ENCODE measurements around the gene POLR1E.

POLR1E gene

DNA sequence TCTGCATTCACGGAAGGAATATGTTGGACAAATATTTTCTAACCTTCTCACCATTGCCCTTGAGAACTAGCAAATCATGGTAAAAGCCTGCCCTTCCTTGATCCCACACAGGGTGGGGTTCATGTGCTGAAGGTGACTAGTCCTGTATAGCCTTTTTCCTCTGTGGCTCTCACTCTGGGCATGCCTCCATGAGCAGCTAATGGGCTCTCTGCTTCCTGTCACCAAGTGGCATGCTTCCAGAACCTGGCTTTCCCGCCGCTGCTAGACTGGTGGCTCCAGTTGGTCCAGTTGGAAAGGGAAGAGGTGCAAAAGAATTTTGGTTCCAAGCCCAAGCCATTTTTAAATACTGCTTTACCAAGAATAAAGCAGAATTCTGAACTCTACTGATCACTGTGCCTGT, 54.9 kb downstream of the POLR1E start:
- DNase-seq = no peak

DNA sequence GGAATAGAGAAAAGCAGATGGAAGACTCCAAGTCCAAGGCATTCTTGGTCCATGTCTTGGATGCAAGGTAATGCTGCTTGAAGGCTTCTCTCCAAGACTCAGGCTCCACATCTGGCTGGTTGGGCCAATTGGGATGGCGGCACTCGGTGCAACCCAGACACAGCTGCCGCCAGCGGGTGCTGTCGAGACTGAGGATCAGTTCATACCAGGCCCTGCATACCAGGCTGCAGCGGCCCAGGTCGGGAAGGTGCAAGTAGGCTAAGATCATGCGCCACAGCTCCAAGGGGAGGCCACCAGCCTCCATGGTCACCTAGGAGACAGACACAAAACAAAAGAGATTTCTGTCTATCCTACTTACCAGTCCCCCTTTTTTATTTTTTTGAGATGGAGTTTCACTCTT, 55.7 kb downstream of the POLR1E start:
- no peak for DNase-seq

DNA sequence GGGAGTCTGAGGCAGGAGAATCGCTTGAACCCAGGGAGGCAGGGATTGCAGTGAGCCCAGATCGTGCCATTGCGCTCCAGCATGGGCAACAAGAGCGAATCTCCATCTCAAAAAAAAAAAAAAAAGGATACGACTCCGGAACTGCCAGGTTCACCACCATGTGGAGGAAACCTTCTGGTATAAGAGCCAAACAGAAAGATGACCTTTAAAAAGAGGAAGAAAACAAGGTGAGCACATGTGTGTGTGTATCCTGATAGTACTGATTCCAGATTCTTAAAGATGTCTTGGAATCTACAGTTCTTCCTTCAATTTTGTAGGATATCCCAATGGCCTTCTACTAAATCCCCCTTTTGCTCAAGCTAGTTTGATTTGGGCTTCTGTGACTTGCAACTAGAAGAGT, 56.7 kb downstream of the POLR1E start:
- DNase-seq = no peak

DNA sequence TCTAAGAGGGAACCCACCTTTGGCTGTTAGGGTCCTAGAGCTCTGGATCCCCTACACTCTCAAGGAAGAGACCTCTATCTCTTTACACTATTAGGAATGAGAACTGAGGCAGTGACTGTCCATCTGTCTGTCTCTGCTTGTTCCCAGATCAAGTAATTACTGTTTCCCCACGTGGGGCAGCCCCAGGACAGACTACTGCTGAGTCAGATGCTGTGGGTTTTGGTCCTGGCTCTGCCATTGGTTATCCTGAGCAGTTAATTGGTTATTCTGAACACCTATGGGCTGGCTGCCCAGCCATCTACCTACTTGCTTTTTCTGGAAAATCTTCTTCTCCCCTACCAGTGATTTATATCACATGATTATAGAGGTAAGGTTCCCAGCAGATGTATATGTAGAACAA, 57.1 kb downstream of the POLR1E start:
- no peak for DNase-seq

DNA sequence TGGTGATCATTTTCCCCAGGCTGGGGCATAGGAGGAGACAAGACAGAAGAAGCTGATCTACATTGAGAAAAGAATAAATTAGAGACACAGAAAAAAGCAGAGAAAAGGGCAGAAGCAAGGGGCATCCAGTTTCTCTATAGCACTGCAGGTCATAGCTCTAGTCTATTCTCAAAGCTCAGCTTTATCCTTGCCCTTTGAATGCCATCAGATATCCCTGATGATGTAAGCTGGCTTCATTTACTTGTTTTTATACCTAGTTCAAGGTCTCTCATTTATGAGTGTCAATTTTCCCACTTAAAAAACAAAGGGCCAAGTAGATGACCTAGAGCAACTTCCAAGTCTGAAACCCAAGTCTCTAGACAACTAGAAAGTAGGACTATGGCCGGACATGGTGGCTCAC, 57.7 kb downstream of the POLR1E start:
- no peak for DNase-seq

DNA sequence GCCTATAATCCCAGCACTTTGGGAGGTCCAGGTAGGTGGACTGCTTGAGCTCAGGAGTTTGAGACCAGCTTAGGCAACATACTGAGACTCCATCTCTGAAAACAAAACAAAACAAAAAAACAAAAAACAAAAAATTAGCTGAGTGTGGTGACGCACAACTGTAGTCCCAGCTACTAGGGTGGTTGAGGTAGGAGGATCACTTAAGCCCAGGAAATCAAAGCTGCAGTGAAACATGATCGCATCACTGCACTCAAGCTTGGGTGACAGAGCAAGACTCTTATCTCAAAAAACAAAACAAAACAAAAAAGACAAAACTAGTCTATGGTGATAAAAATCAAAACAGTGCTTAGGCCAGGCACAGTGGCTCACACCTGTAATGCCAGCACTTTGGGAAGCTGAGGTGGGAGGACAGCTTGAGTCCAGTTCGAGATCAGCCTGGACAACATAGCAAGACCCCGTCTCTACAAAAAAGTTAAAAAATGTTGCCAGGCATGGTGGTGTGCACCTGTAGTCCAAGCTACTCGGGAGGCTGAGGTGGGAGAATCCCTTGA, 61.7 kb downstream of the POLR1E start:
- no peak for DNase-seq

DNA sequence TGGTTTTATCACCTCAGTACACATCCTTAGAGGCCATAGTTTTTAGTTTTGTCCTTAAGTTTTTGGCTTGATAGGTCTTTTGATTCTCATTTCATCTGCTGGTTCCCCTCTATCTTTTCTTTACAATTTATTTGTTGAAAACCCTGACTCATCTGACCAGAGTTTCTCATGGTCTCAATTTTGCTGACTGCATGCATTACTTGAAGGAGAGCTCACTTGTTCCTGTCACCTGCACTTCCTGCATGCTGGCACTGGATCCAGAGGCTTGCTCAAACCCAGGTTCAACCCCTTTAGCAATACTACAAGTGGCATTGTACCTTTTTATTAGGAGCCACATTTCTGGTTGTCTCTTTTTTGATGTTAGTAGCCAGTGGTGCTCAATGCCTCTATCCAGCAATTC, 63.8 kb downstream of the POLR1E start:
- no peak for DNase-seq

DNA sequence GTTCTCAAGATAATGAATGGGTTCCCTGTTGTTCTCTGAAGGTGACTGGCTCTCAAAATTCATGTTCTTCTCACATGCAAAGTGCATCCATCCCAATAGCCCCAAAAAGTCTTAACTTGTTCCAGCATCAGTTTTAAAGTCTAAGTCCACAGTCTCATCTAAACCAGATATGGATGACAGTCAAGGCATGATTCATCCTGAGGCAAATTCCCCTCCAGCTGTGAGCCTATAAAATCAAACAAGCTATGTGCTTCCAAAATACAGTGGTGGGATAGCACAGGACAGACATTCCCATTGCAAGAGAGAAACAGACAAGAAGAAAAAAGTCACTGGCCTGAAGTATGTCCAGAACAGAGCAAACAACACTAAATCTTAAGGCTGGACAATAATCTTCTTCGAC, 65.0 kb downstream of the POLR1E start:
- DNase-seq = no peak

DNA sequence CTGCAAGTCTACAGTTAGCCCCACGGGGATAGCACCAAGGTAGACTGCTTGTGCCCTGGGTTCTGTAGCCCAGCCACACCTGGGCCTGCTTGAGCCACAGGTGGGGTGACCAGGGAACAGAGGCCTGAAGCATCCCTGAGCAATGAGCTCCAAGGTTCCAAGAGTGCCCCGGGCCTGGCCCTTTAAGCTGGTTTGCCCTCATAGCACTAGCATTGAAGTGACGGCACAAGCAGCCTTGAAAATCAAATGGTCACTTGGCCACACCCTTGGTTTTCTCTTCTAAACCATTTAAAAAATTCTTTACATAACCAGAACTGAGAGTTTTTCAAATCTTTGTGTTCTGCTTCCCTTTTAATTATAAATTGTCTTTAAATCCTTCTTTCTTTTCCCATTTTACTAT, 65.7 kb downstream of the POLR1E start:
- no peak for DNase-seq

DNA sequence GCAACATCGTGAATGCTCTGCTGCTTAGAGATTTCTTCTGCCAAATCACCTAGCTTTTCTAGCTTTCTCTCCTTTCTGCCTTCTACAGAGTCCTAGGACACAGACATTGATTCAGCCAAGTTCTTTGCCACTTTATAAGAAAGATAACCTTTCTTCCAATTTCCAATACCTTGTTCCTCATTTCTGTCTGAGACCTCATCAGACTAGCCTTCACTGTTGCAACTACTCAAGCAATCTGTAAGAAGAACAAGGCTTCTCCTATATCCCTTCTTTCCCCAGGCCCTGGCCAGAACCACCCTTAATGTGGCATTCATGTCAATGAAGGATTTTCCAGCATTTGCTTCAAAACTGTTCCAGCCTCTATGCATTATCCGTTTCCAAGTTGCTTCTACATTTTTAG, 66.1 kb downstream of the POLR1E start:
- DNase-seq = no peak
